ENCODE results near the gene ARL13B.
"Not testable (repeated sequence)": the region's sequence is repeated elsewhere in the genome, so short reads cannot be mapped to it uniquely, and the experiment has no call there.

ARL13B gene

GRCh38 chr3:94020293-94020692, 40.3 kb downstream of the ARL13B start:
- POLR2A ChIA-PET = no interaction called here
- DNase-seq (ENCODE audit: low read depth, low spot score) = no peak
- no peak for TF ChIP-seq CTCF (IDR thresholded peaks at IDR 0.05; ENCODE audit: insufficient read depth, low read length, missing control alignments)
- H3K4me3 ChIP-seq (ENCODE audit: low read depth, low read length) = no peak overlapping the region
- CTCF ChIA-PET = interaction anchor here (0.9 to 1.4 kb wide), 6 partner anchors 12 to 49 kb away, joined by 3 to 5 read pairs (median 4); partner anchors contain the start of genes DHFR2 and NSUN3

- no peak for TF ChIP-seq CTCF (IDR thresholded peaks at IDR 0.05; ENCODE audit: insufficient read depth, low read length, missing control alignments)
- ChIA-PET CTCF (interaction anchor here (0.8 to 1.6 kb wide), 4 partner anchors 8 to 45 kb away, joined by 4 to 6 read pairs (median 5); no protein-coding TSS in a partner anchor), POLR2A (no interaction called here)
- H3K4me3 ChIP-seq (ENCODE audit: low read depth, low read length) = no peak overlapping the region
- no peak for DNase-seq (ENCODE audit: low read depth, low spot score)
Measured at GRCh38 chr3:94024385-94024784, 44.4 kb downstream of the ARL13B start.

GRCh38 chr3:94026623-94027022, 46.7 kb downstream of the ARL13B start:
- no peak for DNase-seq (ENCODE audit: low read depth, low spot score)
- no peak overlapping the region for H3K4me3 ChIP-seq (ENCODE audit: low read depth, low read length)
- TF ChIP-seq CTCF (IDR thresholded peaks at IDR 0.05; ENCODE audit: insufficient read depth, low read length, missing control alignments) = no peak
- CTCF ChIA-PET = interaction anchor here (1.0 to 1.5 kb wide), 3 partner anchors 9 to 23 kb away, joined by 4 to 5 read pairs (median 5); no protein-coding TSS in a partner anchor
- POLR2A ChIA-PET = no interaction called here

- no peak for TF ChIP-seq CTCF (IDR thresholded peaks at IDR 0.05; ENCODE audit: insufficient read depth, low read length, missing control alignments)
- H3K4me3 ChIP-seq (ENCODE audit: low read depth, low read length) = no peak within 1 kb of the TSS
- DNase-seq (ENCODE audit: low read depth, low spot score) = no peak
- POLR2A ChIA-PET = no interaction called here
- CTCF ChIA-PET = interaction anchor here (1.0 to 2.4 kb wide), 3 partner anchors 9 to 25 kb away, joined by 3 to 10 read pairs (median 3); no protein-coding TSS in a partner anchor
Measured at GRCh38 chr3:94028093-94028837, 48.3 kb downstream of the ARL13B start, which contains the start of gene STX19. Gene STX19 (minus strand): TSS chr3:94028597. CDS start chr3:94015269, 13,328 bp downstream.

GRCh38 chr3:94036909-94037507, 57.1 kb downstream of the ARL13B start:
- CTCF ChIA-PET = interaction anchor here (0.7 to 3.1 kb wide), 13 partner anchors 9 to 34 kb away, joined by 3 to 10 read pairs (median 5); partner anchors contain the start of gene STX19
- H3K4me3 ChIP-seq (ENCODE audit: low read depth, low read length) = no peak overlapping the region
- POLR2A ChIA-PET = no interaction called here
- DNase-seq (ENCODE audit: low read depth, low spot score) = no peak
- TF ChIP-seq CTCF (IDR thresholded peaks at IDR 0.05; ENCODE audit: insufficient read depth, low read length, missing control alignments) = peak; percentile 43

GRCh38 chr3:94043285-94043684, 63.3 kb downstream of the ARL13B start:
- ChIA-PET POLR2A (no interaction called here), CTCF (no interaction called here)
- DNase-seq (ENCODE audit: low read depth, low spot score) = no peak
- no peak overlapping the region for H3K4me3 ChIP-seq (ENCODE audit: low read depth, low read length)
- TF ChIP-seq CTCF (IDR thresholded peaks at IDR 0.05; ENCODE audit: insufficient read depth, low read length, missing control alignments) = no peak

- CTCF ChIA-PET = not testable (repeated sequence)
Measured at GRCh38 chr3:94044100-94044936, 64.4 kb downstream of the ARL13B start.

More at GRCh38 chr3:94044100-94044936, 64.4 kb downstream of the ARL13B start:
- DNase-seq (ENCODE audit: low read depth, low spot score); H3K4me3 ChIP-seq (ENCODE audit: low read depth, low read length); POLR2A ChIA-PET: not testable (repeated sequence)

Data from AG04449 (cell line).